OCI-M1 (cell line): ENCODE measurements around the gene RALGAPA2.

Source experiments
- DNase-seq: peaks from one replicate; lab custom pipeline; 2025; lab: John Stamatoyannopoulos, UW

Gene RALGAPA2

DNA sequence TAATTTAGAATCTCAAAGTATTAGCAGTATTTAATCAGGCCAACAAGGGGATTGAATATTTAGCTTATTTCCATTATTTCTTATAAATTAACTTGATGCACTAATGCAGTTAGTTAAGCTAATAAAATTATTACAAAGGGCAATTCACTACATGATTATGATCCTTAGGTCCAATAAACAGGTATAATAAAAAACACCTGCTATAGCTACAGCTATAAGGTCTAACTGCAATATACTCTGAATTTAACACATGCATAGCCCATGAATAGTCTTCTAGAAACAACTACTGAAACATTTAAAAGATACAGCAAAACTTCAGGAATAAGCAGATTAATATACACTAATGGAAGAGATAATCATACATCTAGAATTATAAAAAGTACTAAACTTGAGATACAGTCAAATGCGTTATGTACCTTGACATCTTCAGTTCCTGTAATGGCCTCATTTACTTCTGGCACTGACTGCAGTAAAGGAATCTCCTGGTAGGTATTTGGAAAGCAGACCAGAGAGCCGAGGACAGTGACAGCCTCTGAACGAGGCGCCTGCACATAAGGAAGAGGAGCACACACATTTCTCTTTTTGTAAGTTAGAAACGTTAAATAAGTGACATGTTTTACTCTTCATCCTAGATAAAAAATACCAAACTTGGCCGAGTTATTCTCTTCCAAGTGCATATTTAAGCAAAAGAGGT lies 176.1 kb downstream of the RALGAPA2 start:
- DNase-seq: no peak

DNA sequence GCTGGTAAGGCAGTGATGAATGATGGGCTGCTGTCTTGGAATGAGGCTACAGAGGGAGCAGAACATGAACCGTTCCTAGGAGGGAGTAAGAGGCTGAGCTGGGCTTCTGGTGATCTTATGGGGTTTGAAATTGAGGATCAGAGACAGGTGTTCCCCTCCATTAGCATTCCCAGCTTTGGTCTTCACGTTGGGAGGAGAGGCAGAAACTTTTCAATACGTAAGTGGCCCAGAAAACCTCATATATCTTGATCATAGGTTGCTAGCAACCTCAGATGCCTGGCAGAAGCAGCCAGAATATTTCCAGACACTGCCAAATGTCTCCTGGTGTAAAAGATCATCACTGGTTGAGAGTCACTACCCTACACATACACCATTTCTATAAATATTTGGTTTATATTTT lies 177.4 kb downstream of the RALGAPA2 start:
- no peak for DNase-seq

DNA sequence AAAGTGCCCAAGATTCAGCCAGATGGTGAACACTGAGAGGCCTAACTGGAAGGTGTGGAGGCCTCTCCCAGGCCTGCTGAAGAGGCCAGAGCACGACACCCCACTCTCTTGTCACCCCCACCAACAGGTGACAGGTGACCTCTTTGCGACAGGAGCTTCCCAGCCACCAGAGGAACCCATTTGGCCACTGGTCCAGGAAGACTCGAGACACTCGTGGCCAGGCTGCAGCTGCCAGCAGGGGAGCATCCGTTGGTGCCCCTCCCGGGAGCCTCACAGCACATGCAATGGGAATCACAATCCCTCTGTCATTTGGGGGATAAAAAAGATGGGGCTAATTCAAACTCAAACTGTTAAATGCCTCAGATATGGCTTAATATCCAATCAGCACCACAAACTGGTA lies 181.2 kb downstream of the RALGAPA2 start:
- DNase-seq: no peak

- DNase-seq: no peak
Observed at GRCh38 chr20:20530428-20531151, 181.9 kb downstream of the RALGAPA2 start.

- no peak for DNase-seq
Observed at GRCh38 chr20:20529597-20529996, 182.8 kb downstream of the RALGAPA2 start.

- no peak for DNase-seq
Observed at GRCh38 chr20:20528861-20529260, 183.6 kb downstream of the RALGAPA2 start.

DNA sequence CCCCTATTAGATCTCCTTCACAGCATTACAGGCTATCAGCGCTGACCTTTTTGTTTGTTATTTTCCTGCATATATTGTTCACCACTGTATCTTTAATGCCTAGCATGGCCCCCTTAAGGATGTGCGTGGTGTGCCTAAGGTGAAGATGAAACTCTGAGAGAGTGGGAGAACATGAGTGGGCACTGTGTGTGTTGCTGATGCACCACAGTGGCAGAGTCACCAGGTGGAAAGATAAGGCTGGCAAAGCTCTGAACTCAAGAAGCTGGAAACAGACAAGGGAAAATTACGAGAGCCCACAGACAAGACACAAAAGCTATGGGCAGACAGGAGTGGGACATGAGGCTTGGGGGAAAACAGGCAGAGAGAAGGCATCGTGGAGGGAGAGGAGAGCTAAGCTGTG lies 184.8 kb downstream of the RALGAPA2 start:
- DNase-seq: no peak

DNA sequence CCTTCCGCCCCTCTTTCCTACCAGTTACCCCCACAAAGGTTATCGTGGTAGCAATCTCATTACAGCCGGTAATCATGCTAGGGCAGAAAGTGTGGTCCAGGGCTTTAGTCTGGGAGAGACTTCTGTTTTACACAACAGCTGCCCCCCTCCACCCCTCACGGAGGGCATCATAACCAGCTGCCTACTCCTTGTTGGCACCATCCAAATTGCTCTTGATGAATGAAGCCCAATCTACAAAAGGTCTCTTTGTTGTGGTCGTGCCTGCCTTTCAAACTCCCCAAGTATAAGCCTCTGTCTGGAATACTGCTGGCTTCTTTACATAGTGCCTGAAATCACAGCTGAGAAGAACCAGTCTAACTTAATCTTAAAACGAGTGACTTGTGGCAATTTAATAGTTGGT lies 186.7 kb downstream of the RALGAPA2 start:
- DNase-seq: no peak

DNA sequence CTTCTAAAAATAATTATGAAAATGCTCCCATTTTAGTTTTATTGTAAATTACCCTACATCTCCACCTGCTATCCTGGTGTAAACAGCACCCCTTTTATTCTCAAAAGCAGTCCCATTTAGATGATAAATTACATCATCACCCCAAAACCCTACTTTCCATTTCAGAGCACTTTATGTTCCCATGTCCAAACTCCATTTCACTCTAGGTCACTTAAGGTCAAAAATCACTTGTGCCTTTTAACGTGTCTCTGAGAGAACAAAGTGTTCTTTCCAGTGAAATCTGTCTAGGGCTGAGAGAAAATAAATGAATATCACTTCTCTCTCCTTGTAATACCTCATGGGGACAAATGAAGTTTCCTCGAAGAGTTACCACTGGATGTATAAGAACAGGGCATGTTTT lies 187.2 kb downstream of the RALGAPA2 start:
- DNase-seq: no peak

- DNase-seq: peak; percentile 30
Observed at GRCh38 chr20:20524756-20525155, 187.7 kb downstream of the RALGAPA2 start.

GRCh38 chr20:20521736-20522135 lies 190.7 kb downstream of the RALGAPA2 start:
- DNase-seq: no peak

DNA sequence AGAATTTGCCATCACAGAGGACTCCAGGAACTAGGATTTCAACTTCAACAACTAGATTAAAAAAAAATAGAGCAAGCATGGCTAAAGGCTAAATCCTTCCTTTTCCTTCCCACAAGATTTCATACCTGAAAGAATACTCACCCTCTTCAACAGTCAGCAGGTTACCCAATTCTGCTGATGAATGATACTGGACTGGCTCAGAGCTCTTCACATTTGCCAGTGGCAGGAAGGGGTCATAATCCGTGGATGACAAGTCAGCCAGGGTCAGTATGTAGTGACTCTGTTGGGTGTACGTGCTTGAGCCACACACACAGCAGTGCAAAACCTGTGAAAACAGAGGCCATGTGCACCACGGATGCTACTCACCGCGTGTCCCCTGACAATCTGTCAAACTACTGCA lies 191.7 kb downstream of the RALGAPA2 start:
- no peak for DNase-seq

DNA sequence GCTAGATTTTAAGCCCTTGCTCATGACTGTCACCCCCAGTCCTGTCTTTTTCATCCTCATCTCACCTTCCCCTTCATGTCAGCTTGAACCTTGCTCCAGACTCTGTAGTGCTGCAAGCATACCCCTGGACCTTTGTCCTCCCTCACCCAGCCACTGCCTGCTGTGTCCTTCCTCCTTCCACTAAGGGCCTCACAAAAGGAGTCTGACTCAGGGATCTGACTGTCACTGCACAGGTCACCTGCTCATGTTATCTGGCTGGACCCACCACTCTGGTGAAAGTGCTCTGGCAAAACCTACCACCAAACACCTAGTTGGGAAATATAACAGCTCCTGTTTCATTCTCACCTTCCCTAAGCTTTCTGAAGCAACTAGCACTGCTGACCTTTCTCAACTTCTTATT lies 193.2 kb downstream of the RALGAPA2 start:
- no peak for DNase-seq

- DNase-seq: no peak
Observed at GRCh38 chr20:20518263-20518662, 194.2 kb downstream of the RALGAPA2 start.

GRCh38 chr20:20517296-20517695 lies 195.1 kb downstream of the RALGAPA2 start:
- DNase-seq: no peak

DNA sequence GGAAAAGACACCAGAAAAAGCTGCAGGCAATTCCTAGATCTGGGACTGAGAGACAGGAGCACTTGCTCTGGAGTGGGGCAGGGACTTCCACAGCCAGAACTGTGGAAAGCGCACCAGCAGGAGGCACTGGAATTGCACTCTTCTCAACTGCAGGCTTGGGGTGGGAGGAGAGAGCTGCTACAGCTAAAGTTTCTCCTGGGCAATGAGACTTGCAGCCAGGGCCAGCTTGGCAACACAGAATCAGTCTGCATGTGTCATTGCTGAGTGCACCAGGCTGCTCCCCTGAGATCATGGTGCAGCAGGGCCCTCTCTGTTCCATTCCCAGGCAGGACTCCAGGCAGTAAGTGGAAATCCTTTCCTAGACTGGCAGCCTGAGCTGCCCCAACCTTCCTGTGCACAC lies 198.7 kb downstream of the RALGAPA2 start:
- DNase-seq: no peak

- DNase-seq: peak; percentile 12
Observed at GRCh38 chr20:20505554-20505953, 206.9 kb downstream of the RALGAPA2 start.

- DNase-seq: no peak
Observed at GRCh38 chr20:20503777-20504530, 208.5 kb downstream of the RALGAPA2 start.

GRCh38 chr20:20501128-20501527 lies 211.3 kb downstream of the RALGAPA2 start:
- no peak for DNase-seq

GRCh38 chr20:20500312-20500711 lies 212.1 kb downstream of the RALGAPA2 start:
- no peak for DNase-seq

DNA sequence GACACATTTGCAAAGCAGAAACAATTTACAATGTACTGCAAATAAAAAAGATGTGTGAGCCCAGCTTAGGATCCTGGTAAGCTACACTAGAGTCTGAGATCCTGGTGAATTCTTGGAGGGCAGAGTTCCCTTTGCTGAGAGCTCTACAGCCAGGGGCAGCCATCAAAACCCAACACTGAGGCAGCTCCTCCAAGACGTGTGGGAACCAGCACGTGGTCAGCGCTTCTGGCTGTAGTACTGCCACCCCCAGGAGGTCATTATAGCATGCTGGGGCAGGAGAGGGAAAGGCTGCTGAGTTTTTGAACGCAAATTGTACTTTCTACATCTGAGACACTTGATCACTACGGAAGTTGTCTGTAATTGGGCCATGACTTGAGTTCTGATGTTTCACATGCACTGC lies 213.0 kb downstream of the RALGAPA2 start:
- DNase-seq: no peak

DNA sequence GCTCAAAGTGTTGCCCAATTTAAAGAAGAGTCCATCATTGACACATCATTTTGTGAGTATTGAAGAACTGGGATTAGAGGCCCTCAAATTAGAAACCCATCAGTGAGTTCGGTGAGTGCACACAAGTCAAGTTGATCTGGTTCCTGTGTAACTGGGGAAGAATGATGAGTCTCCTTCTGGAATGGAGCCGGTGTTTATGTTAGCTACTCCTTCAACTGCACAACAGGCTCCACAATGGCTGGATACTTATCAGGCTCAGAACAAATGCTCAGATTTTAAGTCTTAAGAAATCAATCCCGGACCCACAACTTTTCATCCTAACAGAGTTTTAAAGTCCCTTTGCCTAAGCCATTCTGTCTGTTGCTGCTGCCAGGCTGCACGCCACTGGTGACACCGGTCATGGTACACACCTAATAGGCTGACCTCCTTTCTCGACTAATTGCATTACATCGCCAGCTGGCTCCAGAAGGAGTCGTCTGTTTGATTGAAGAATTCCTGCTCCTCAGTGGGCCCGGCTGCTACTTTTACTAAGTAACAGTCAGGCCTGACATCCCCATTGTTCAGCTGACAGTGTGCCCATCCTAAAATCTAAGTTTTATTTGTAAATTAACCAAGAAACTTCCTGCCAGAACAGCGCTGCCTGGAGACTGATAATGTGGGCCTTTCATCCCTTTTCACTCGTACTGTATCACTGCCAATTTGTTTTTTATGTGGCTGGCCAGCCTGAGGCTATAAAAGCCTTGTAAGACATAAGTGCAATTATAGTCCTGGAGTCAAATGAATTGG lies 214.2 kb downstream of the RALGAPA2 start:
- no peak for DNase-seq
